Measurements from ENCODE around the gene TRPM8. TPM values are rescaled to one million over a fixed set of nuclear protein-coding genes. Genes with fewer than 3 reads are reported as not detected.

TRPM8 gene
- total RNA-seq, 2 experiments from 2014 or later = not detected

Other genes starting within 250 kb of the TRPM8 start
- gene UGT1A9, start 245.5 kb upstream of the TRPM8 start, total RNA-seq = not detected
- gene UGT1A7, start 235.5 kb upstream of the TRPM8 start, total RNA-seq = not detected
- not detected for gene UGT1A6, start 224.5 kb upstream of the TRPM8 start, total RNA-seq
- not detected for gene UGT1A5, start 204.5 kb upstream of the TRPM8 start, total RNA-seq
- not detected for gene UGT1A4, start 198.6 kb upstream of the TRPM8 start, total RNA-seq
- not detected for gene UGT1A3, start 188.3 kb upstream of the TRPM8 start, total RNA-seq
- not detected for gene UGT1A1, start 157.1 kb upstream of the TRPM8 start, total RNA-seq
- gene MROH2A, start 139.0 kb upstream of the TRPM8 start, total RNA-seq = not detected
- gene HJURP, start 62.8 kb upstream of the TRPM8 start, total RNA-seq = 10 to 100 TPM; 49.9 to 53.9 TPM
- not detected for gene SPP2, start 133.3 kb downstream of the TRPM8 start, total RNA-seq

All from activated CD8-positive, alpha-beta memory T cell treated with anti-CD3 and anti-CD28 coated beads for 36 hours (primary cell).